OCI-LY1 (cell line): Measurements from ENCODE around the gene CLEC9A.

Experiments used
- CTCF ChIP-seq: fragments of 200-600 bp; sonication (generic), shearing (Covaris generic); IDR thresholded peaks from 2 replicates; pipeline ENCODE4 v1.5.1; 2017; ENCODE audit warnings: mild to moderate bottlenecking, antibody characterized with exemption, low read length, moderate library complexity, mixed read lengths
- EZH2 ChIP-seq: fragments of 200-600 bp; sonication (generic), shearing (Covaris generic); IDR thresholded peaks from 2 replicates; pipeline ENCODE4 v1.8.0; 2017; ENCODE audit warnings: borderline replicate concordance, mixed run types, mild to moderate bottlenecking, antibody characterized with exemption, low read length, moderate library complexity, mixed read lengths

GRCh38 chr12:10113075-10113474 lies 82.6 kb downstream of the CLEC9A start:
- TF ChIP-seq CTCF = no peak
- TF ChIP-seq EZH2 = no peak
